Fibroblast of lung (primary cell): ENCODE measurements around the gene INPP4A. TPM values are rescaled to one million over a fixed set of nuclear protein-coding genes. Genes with fewer than 3 reads are reported as not detected.

Experiments used
- DNase-seq, 2 donors: peaks; one replicate each; pipeline versions ENCODE4 v3.0.0 to v3.0.0-alpha.2; 2010; ENCODE audit warnings: low read depth in 2 of 2
- H2AFZ ChIP-seq: 2 replicates; pipeline ENCODE4 v1.5.1; 2012; ENCODE audit warnings: low read length, control low read depth, inconsistent platforms
- H3K27ac ChIP-seq: 2 replicates; pipeline ENCODE4 v1.5.1; 2011; ENCODE audit warnings: low read length, control low read depth; ENCODE audit not compliant: insufficient read depth
- H3K27me3 ChIP-seq: 2 replicates; pipeline ENCODE4 v1.5.1; 2011; ENCODE audit warnings: mild to moderate bottlenecking, low read length; ENCODE audit not compliant: control insufficient read depth, insufficient read depth
- H3K36me3 ChIP-seq: 2 replicates; pipeline ENCODE4 v1.5.1; 2011; ENCODE audit warnings: low read length; ENCODE audit not compliant: control insufficient read depth, insufficient read depth
- H3K4me1 ChIP-seq: 2 replicates; pipeline ENCODE4 v1.5.1; 2011; ENCODE audit warnings: low read length; ENCODE audit not compliant: control insufficient read depth, insufficient read depth; ENCODE audit errors: extremely low read depth
- H3K4me2 ChIP-seq: 2 replicates; pipeline ENCODE4 v1.5.1; 2011; ENCODE audit warnings: low read length, control low read depth; ENCODE audit not compliant: insufficient read depth; ENCODE audit errors: extremely low read depth
- H3K4me3 ChIP-seq, 4 experiments: fragments of 200-600 bp in 1 of 4; sonication (generic) in 1 of 4; replicated peaks in 1 of 4; 2 replicates each; pipeline ENCODE4 v1.5.1; 2011 to 2016; ENCODE audit warnings: low read length in 4 of 4, low read depth in 3 of 4, mild to moderate bottlenecking in 3 of 4, control low read depth in 2 of 4, inconsistent platforms in 1 of 4, mixed read lengths in 1 of 4; ENCODE audit not compliant: insufficient read depth in 1 of 4; ENCODE audit errors: control extremely low read depth in 1 of 4
- H3K79me2 ChIP-seq: 2 replicates; pipeline ENCODE4 v1.5.1; 2012; ENCODE audit warnings: mild to moderate bottlenecking, low read length, inconsistent platforms; ENCODE audit not compliant: control insufficient read depth, insufficient read depth
- H3K9ac ChIP-seq: 2 replicates; pipeline ENCODE4 v1.5.1; 2011; ENCODE audit warnings: mild to moderate bottlenecking, low read length, control low read depth; ENCODE audit not compliant: insufficient read depth
- H3K9me3 ChIP-seq: 2 replicates; pipeline ENCODE4 v1.5.1; 2012; ENCODE audit warnings: low read depth, low read length; ENCODE audit not compliant: control insufficient read depth, insufficient read depth
- H4K20me1 ChIP-seq: 2 replicates; pipeline ENCODE4 v1.5.1; 2011; ENCODE audit warnings: low read length; ENCODE audit not compliant: control insufficient read depth, insufficient read depth; ENCODE audit errors: extremely low read depth
- CTCF ChIP-seq, 2 donors: IDR thresholded peaks in 1 of 2; conservative IDR thresholded peaks in 1 of 2; 1 replicate in 1 of 2; 2 replicates in 1 of 2; pipeline ENCODE4 v1.5.1; 2011 to 2012; ENCODE audit warnings: low read length in 2 of 2, control low read depth in 1 of 2, inconsistent platforms in 1 of 2, low read depth in 1 of 2, mild to moderate bottlenecking in 1 of 2
- EZH2 ChIP-seq: IDR thresholded peaks from 2 replicates; pipeline ENCODE4 v1.5.1; 2012; ENCODE audit warnings: low read length, control low read depth, mild to moderate bottlenecking; ENCODE audit errors: missing control alignments
- polyA plus RNA-seq, 2 donors: library from polyadenylated mRNA; depleted of rRNA in 1 of 2; stranded (reverse) in 1 of 2; unstranded in 1 of 2; fragments of >200 nt; gene quantifications; 2 replicates each; pipeline ENCODE4 v1.2.1, GENCODE V29; 2011 to 2012; ENCODE audit warnings: missing spikeins in 1 of 2
- total RNA-seq: library from RNA; depleted of rRNA; stranded (reverse); fragments of >200 nt; gene quantifications from 2 replicates; pipeline ENCODE4 v1.2.1, GENCODE V29; 2014

The INPP4A gene
- total and polyA plus RNA-seq, 2 donors (not counting 1 experiment from before 2014, with no cell fraction given), result 10.2 to 26.1 TPM

GRCh38 chr2:98540536-98540935, 95.9 kb downstream of the INPP4A start:
- H3K4me3 ChIP-seq, result no peak overlapping the region
- H3K27ac ChIP-seq, result no peak overlapping the region
- no peak overlapping the region for H3K4me2 ChIP-seq
- no peak overlapping the region for H3K9ac ChIP-seq
- no peak for TF ChIP-seq CTCF (conservative IDR thresholded peaks at IDR 0.05 in 1 of 2, IDR thresholded peaks at IDR 0.05 in 1 of 2; ENCODE audit: low read depth in 1 of 2, low read length in 2 of 2)
- no peak for TF ChIP-seq EZH2
- DNase-seq, result no peak
- no peaks in the 10 kb centered on the region for H4K20me1 ChIP-seq
- H3K9me3 ChIP-seq, result no peaks in the 10 kb centered on the region
- no peaks in the 10 kb centered on the region for H3K79me2 ChIP-seq
- no peak overlapping the region for H2AFZ ChIP-seq
- no peaks in the 10 kb centered on the region for H3K4me1 ChIP-seq
- no peaks in the 10 kb centered on the region for H3K36me3 ChIP-seq
- no peaks in the 10 kb centered on the region for H3K27me3 ChIP-seq

- Histone ChIP-seq H3K4me1 (no peaks in the 10 kb centered on the region), H3K9ac (no peak overlapping the region), H3K4me3 (no peak overlapping the region), H3K36me3 (no peaks in the 10 kb centered on the region), H3K79me2 (no peaks in the 10 kb centered on the region), H4K20me1 (no peaks in the 10 kb centered on the region), H3K4me2 (no peak overlapping the region), H3K27me3 (no peaks in the 10 kb centered on the region), H3K27ac (no peak overlapping the region), H2AFZ (no peak overlapping the region), H3K9me3 (no peaks in the 10 kb centered on the region)
- no peak for DNase-seq
- no peak for TF ChIP-seq CTCF (conservative IDR thresholded peaks at IDR 0.05 in 1 of 2, IDR thresholded peaks at IDR 0.05 in 1 of 2; ENCODE audit: low read depth in 1 of 2, low read length in 2 of 2)
- TF ChIP-seq EZH2, result no peak
These were observed 96.8 kb downstream of the INPP4A start for GRCh38 chr2:98541489-98541888.

GRCh38 chr2:98541906-98542305, 97.2 kb downstream of the INPP4A start:
- H3K4me3 ChIP-seq, result no peak overlapping the region
- H3K9me3 ChIP-seq, result no peaks in the 10 kb centered on the region
- H3K4me1 ChIP-seq, result no peaks in the 10 kb centered on the region
- no peak overlapping the region for H3K27ac ChIP-seq
- no peaks in the 10 kb centered on the region for H3K79me2 ChIP-seq
- H3K36me3 ChIP-seq, result no peaks in the 10 kb centered on the region
- DNase-seq, result no peak
- no peaks in the 10 kb centered on the region for H4K20me1 ChIP-seq
- no peak overlapping the region for H2AFZ ChIP-seq
- H3K9ac ChIP-seq, result no peak overlapping the region
- no peak for TF ChIP-seq EZH2
- TF ChIP-seq CTCF (conservative IDR thresholded peaks at IDR 0.05 in 1 of 2, IDR thresholded peaks at IDR 0.05 in 1 of 2; ENCODE audit: low read depth in 1 of 2, low read length in 2 of 2), result no peak
- no peaks in the 10 kb centered on the region for H3K27me3 ChIP-seq
- H3K4me2 ChIP-seq, result no peak overlapping the region
